Mesodermal cell (in vitro differentiated cells): ENCODE measurements around the gene C1QTNF7.

Experiments used
- H3K27ac ChIP-seq: 2 replicates; pipeline ENCODE4 v1.7.0; 2013; ENCODE audit warnings: mild to moderate bottlenecking, low read depth, low read length, moderate library complexity; ENCODE audit not compliant: severe bottlenecking
- H3K36me3 ChIP-seq: 2 replicates; pipeline ENCODE4 v1.7.1; 2013; ENCODE audit warnings: mild to moderate bottlenecking, low read length, moderate library complexity; ENCODE audit not compliant: control insufficient read depth, insufficient read depth
- H3K4me1 ChIP-seq: one replicate; pipeline ENCODE4 v1.7.1; 2013; ENCODE audit warnings: mild to moderate bottlenecking, low read length; ENCODE audit not compliant: insufficient read depth, control insufficient read depth, poor library complexity, severe bottlenecking
- H3K4me3 ChIP-seq: 2 replicates; pipeline ENCODE4 v1.7.0; 2013; ENCODE audit warnings: low read length, control low read depth, mild to moderate bottlenecking; ENCODE audit not compliant: insufficient read depth, poor library complexity, severe bottlenecking; ENCODE audit errors: extremely low read depth
- H3K9me3 ChIP-seq: 2 replicates; pipeline ENCODE4 v1.7.1; 2013; ENCODE audit warnings: mild to moderate bottlenecking, low read length, moderate library complexity; ENCODE audit not compliant: control insufficient read depth
- WGBS, 2 experiments: methylation state at CpG; one replicate each; pipeline ENCODE4 v1.1.5; 2013; ENCODE audit warnings: missing lambda C conversion rate in 2 of 2; ENCODE audit not compliant: insufficient coverage in 2 of 2; 5-methylcytosine and 5-hydroxymethylcytosine counted together

Gene C1QTNF7

GRCh38 chr4:15481961-15482745 lies 54.3 kb downstream of the C1QTNF7 start:
- H3K9me3 ChIP-seq: no peaks in the 10 kb centered on the region
- H3K4me3 ChIP-seq: no peak overlapping the region
- 100% methylated on average over 1 of the region's 2 CpGs for WGBS, 2 experiments

GRCh38 chr4:15482842-15483241 lies 55.0 kb downstream of the C1QTNF7 start:
- WGBS, 2 experiments: 60 to 73% methylated on average over 1 of the region's 2 CpGs
- peaks cover 18% of the 10 kb centered on the region for H3K36me3 ChIP-seq
- H3K4me1 ChIP-seq: peaks cover 13% of the 10 kb centered on the region
- H3K4me3 ChIP-seq: no peak overlapping the region
- no peak overlapping the region for H3K27ac ChIP-seq
- H3K9me3 ChIP-seq: no peaks in the 10 kb centered on the region

More at GRCh38 chr4:15481961-15482745, 54.3 kb downstream of the C1QTNF7 start:
- Histone ChIP-seq H3K4me1 (peaks cover 13% of the 10 kb centered on the region), H3K36me3 (peaks cover 18% of the 10 kb centered on the region), H3K27ac (no peak overlapping the region)

GRCh38 chr4:15488136-15488535 lies 60.3 kb downstream of the C1QTNF7 start:
- Histone ChIP-seq H3K4me1 (no peaks in the 10 kb centered on the region), H3K27ac (no peak overlapping the region), H3K36me3 (peaks cover 24% of the 10 kb centered on the region), H3K4me3 (no peak overlapping the region), H3K9me3 (no peaks in the 10 kb centered on the region)

DNA sequence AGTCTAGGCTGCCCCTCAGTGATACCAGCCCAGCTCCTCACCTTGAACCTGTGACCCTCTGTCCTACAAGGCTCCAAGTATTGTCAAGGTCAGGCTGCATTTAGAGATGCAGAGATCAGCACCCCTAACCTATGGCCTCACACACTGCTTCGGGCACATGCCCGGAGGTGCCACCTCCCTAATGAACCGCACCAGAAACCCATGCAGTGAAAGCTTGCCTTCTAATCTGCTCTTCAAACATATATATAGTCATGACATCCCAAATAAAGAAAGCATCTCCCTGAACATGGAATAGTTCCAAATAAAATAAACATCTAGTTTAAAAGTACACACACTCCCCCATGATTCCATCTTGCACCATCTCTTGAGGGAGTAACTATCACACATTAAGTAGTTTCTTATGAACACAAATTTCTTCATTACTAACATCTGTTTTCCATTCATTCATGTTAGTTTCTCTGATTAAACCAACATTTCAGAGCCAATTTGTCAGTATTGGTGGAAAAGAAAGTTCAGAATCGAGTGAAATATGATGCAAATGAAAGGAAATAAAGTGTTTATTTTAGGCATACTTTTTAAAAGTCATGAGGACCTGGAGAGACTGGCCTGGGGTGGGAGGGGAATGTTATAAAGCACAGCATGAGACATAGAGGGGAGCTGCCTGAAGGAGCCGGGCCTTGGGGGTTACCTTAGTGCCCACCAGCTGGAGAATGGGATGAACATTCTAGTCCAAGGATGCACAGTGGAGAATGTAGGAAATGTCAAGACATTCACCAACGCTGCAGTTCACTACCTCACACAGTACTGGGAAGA lies 61.0 kb downstream of the C1QTNF7 start:
- Histone ChIP-seq H3K4me3 (no peak overlapping the region), H3K9me3 (no peaks in the 10 kb centered on the region), H3K36me3 (peaks cover 21% of the 10 kb centered on the region), H3K4me1 (no peaks in the 10 kb centered on the region), H3K27ac (no peak overlapping the region)
- 95 to 97% methylated on average over 4 to 5 of the region's 6 CpGs for WGBS, 2 experiments

- no peak overlapping the region for H3K27ac ChIP-seq
- no peak overlapping the region for H3K4me3 ChIP-seq
- WGBS, 2 experiments: 92 to 100% methylated on average over 2 of the region's 2 CpGs
- H3K9me3 ChIP-seq: no peaks in the 10 kb centered on the region
- H3K4me1 ChIP-seq: no peaks in the 10 kb centered on the region
- peaks cover 18% of the 10 kb centered on the region for H3K36me3 ChIP-seq
Measured at GRCh38 chr4:15489551-15489950, 61.7 kb downstream of the C1QTNF7 start.

DNA sequence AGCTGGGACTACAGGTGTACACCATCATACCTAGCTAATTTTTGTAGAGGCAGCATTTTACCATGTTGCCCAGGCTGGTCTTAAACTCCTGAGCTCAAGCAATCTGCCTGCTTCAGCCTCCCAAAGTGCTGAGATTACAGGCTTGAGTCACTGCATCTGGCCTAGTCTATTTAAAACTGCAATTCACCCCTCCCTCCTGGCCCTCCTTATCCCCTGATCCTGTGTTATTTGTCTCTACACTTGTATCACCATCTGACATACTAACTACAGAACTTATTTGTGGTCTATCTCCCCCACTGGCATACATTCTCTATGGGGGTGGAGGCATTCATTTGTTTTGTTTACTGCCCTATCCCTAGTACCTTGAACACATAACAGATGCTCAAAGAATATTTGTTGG lies 65.6 kb downstream of the C1QTNF7 start:
- Histone ChIP-seq H3K4me1 (no peaks in the 10 kb centered on the region), H3K9me3 (peaks cover 12% of the 10 kb centered on the region), H3K27ac (no peak overlapping the region), H3K36me3 (peaks cover 18% of the 10 kb centered on the region), H3K4me3 (no peak overlapping the region)

- Histone ChIP-seq H3K4me3 (no peak overlapping the region), H3K36me3 (no peaks in the 10 kb centered on the region), H3K27ac (no peak overlapping the region), H3K9me3 (peaks cover 12% of the 10 kb centered on the region), H3K4me1 (peaks cover 4% of the 10 kb centered on the region)
- no CpG with 5 or more reads among the region's 1 CpG for WGBS, 2 experiments
Measured at GRCh38 chr4:15495621-15496020, 67.8 kb downstream of the C1QTNF7 start.
